Upper lobe of left lung (tissue), 4 donors: ENCODE data around the gene PPFIA4.

Source experiments
- CTCF ChIP-seq, 6 experiments: fragments of 450-650 bp in 4 of 6; fragments of 200-600 bp in 2 of 6; sonication (generic) in 2 of 6; IDR thresholded peaks; one replicate each; pipeline ENCODE4 v1.5.1; 2016 to 2019; ENCODE audit warnings: antibody characterized with exemption in 6 of 6
- POLR2A ChIP-seq, 4 donors: fragments of 450-650 bp; IDR thresholded peaks; one replicate each; pipeline ENCODE4 v1.5.1; 2016 to 2017; ENCODE audit warnings: antibody characterized with exemption in 4 of 4, mild to moderate bottlenecking in 2 of 4

DNA sequence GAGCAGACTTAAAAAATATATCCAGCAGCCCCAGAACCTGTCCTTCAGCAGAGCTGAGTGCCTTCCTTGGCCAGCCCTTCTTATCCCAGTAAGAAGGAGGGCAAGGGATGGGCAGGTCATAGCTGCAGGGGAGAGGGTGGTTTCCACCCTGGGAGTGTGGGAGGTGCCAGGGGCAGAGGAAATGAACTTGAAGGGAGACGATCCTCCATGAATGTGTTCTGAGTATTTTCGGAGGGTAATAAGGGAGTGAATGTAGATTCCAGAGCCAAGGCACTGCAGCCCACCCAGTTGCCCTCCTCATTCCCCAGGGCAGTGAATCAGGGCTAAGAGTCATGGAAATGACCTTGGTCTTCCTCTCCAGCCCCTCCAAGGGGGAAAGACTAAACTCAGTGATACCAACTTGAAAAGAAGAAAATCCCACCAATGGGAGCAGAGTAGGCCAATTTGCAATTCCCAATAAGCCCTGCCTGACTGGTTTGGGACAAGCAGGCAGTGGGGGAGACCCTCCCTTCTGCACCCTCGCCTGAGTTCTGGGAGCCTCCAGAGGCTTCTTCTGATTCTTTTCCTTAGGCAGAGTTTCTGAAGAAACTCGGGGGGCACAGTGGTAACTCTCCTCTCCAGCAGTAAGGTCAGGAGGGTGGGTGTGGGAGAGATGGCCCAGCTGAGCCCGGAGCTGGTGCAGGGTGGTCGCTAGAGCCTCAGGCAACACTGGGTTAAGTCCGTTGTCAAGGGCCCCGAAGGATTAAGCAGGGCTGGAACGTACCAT lies 55.4 kb downstream of the PPFIA4 start:
- TF ChIP-seq CTCF (IDR thresholded peaks at IDR 0.05) (no peak), POLR2A (IDR thresholded peaks at IDR 0.05) (no peak)
